Spleen (tissue), 11 donors: Measurements from ENCODE around the gene STXBP4. TPM values are rescaled to one million over a fixed set of nuclear protein-coding genes. Genes with fewer than 3 reads are reported as not detected.

Source experiments
- DNase-seq: peaks from one replicate; pipeline ENCODE4 v3.0.0-alpha.2; 2020
- H3K27ac ChIP-seq, 8 donors: fragments of 200-600 bp; sonication (generic) in 7 of 8; 1 replicate in 4 of 8; 2 replicates in 4 of 8; pipeline versions ENCODE4 v1.5.0 to v1.8.0; 2016 to 2021; ENCODE audit warnings: inconsistent platforms in 4 of 8, mild to moderate bottlenecking in 4 of 8, moderate library complexity in 1 of 8
- H3K27me3 ChIP-seq, 7 donors: fragments of 200-600 bp; sonication (generic) in 6 of 7; replicated peaks in 1 of 7; 1 replicate in 4 of 7; 2 replicates in 3 of 7; pipeline versions ENCODE4 v1.5.0 to v1.8.0; 2016 to 2021; ENCODE audit warnings: inconsistent platforms in 3 of 7, mild to moderate bottlenecking in 1 of 7
- H3K36me3 ChIP-seq, 6 donors: fragments of 200-600 bp; sonication (generic) in 5 of 6; 1 replicate in 4 of 6; 2 replicates in 2 of 6; pipeline versions ENCODE4 v1.5.0 to v1.8.0; 2016 to 2021; ENCODE audit warnings: inconsistent platforms in 2 of 6
- H3K4me1 ChIP-seq, 6 donors: fragments of 200-600 bp; sonication (generic) in 5 of 6; 1 replicate in 3 of 6; 2 replicates in 3 of 6; pipeline versions ENCODE4 v1.5.0 to v1.8.0; 2016 to 2021; ENCODE audit warnings: inconsistent platforms in 3 of 6
- H3K4me3 ChIP-seq, 8 donors: fragments of 200-600 bp; sonication (generic) in 7 of 8; 1 replicate in 4 of 8; 2 replicates in 4 of 8; pipeline versions ENCODE4 v1.5.0 to v1.8.0; 2016 to 2021; ENCODE audit warnings: inconsistent platforms in 4 of 8, mild to moderate bottlenecking in 4 of 8, moderate library complexity in 2 of 8
- H3K9me3 ChIP-seq, 8 donors: fragments of 200-600 bp; sonication (generic) in 7 of 8; 1 replicate in 4 of 8; 2 replicates in 4 of 8; pipeline versions ENCODE4 v1.5.0 to v1.8.0; 2016 to 2021; ENCODE audit warnings: inconsistent platforms in 4 of 8
- CTCF ChIP-seq, 11 experiments: fragments of 200-600 bp in 7 of 11; fragments of 450-650 bp in 4 of 11; sonication (generic) in 4 of 11; IDR thresholded peaks in 8 of 11; conservative IDR thresholded peaks in 3 of 11; 1 replicate in 7 of 11; 2 replicates in 4 of 11; pipeline versions ENCODE4 v1.4.0 to v1.8.0; 2016 to 2021; ENCODE audit warnings: antibody characterized with exemption in 11 of 11, inconsistent platforms in 4 of 11, mild to moderate bottlenecking in 1 of 11
- POLR2A ChIP-seq, 3 donors: fragments of 450-650 bp; IDR thresholded peaks; one replicate each; pipeline ENCODE4 v1.5.1; 2017; ENCODE audit warnings: antibody characterized with exemption in 3 of 3, mild to moderate bottlenecking in 1 of 3
- POLR2AphosphoS5 ChIP-seq, 3 donors: sonication (generic); formaldehyde crosslinking; IDR thresholded peaks; one replicate each; pipeline ENCODE4 v1.5.1; 2017; ENCODE audit warnings: antibody characterized with exemption in 3 of 3
- WGBS, 5 donors: extraction: QIAGEN DNeasy Blood & Tissue Kit in 3 of 5; methylation state at CpG; one replicate each; pipeline versions ENCODE4 v1.1.5 to v1.1.7; 2013 to 2018; 5-methylcytosine and 5-hydroxymethylcytosine counted together
- intact Hi-C: fragments of 100-400 bp; cut with DNase I; formaldehyde crosslinking; loops from one replicate; pipeline ENCODE4 v1.15.0; 2023; ENCODE audit warnings: low total_unique reads
- polyA plus RNA-seq, 3 donors: library from polyadenylated mRNA; stranded (reverse); fragments of 200-250 nt; gene quantifications; one replicate each; pipeline ENCODE4 v1.2.1, GENCODE V29; 2013
- total RNA-seq, 7 donors: library from RNA; depleted of rRNA in 3 of 7; stranded (reverse); fragments of >200 nt in 3 of 7; fragmentation: NEBNext Ultra II Directional in 4 of 7; extraction: Animal tissue kit (Norgen Biotek cat#: 25700) in 4 of 7; gene quantifications; one replicate each; pipeline versions ENCODE4 v1.1.0 to v1.2.1, GENCODE V29; 2016 to 2021
- donor health status: healthy with polysubstance abuse.
- donor health status: DM: no; HTN: no; CAD: no; lungs with moderate emphysema.
- donor health status: DM: no; HTN: no; CAD: no.
- donor health status: Bipolar disorder and iron deficiency.
- donor health status: healthy.
- donor health status: DM: no; HTN: no; CAD: no.
- donor health status: DM: yes; HTN: yes; CAD: no.

Gene STXBP4
- total and polyA plus RNA-seq, 10 donors: 0.67 to 45.5 (median 7.3) TPM

- H3K4me1 ChIP-seq: no peaks in the 10 kb centered on the region
- no peak overlapping the region for H3K27ac ChIP-seq
- DNase-seq: no peak
- no peaks in the 10 kb centered on the region for H3K27me3 ChIP-seq
- H3K9me3 ChIP-seq: peaks cover 0 to 17% (median 11%) of the 10 kb centered on the region in 8 donors
- no peaks in the 10 kb centered on the region for H3K36me3 ChIP-seq
- intact Hi-C loops: no loop called here
- TF ChIP-seq POLR2AphosphoS5 (IDR thresholded peaks at IDR 0.05) (no peak), CTCF (IDR thresholded peaks at IDR 0.05 in 8 of 11, conservative IDR thresholded peaks at IDR 0.05 in 3 of 11) (no peak), POLR2A (IDR thresholded peaks at IDR 0.05) (no peak)
- no peak overlapping the region for H3K4me3 ChIP-seq
Measured at GRCh38 chr17:54979657-54980056, 11.1 kb downstream of the STXBP4 start.

- 51 to 93% (median 89%) methylated on average over 3 of the region's 3 CpGs for WGBS, 5 donors
- DNase-seq: no peak
- TF ChIP-seq CTCF (IDR thresholded peaks at IDR 0.05 in 8 of 11, conservative IDR thresholded peaks at IDR 0.05 in 3 of 11): no peak
- TF ChIP-seq POLR2AphosphoS5 (IDR thresholded peaks at IDR 0.05): no peak
Measured at GRCh38 chr17:54980375-54980774, 11.8 kb downstream of the STXBP4 start.

GRCh38 chr17:54982399-54982798 is 13.8 kb downstream of the STXBP4 start:
- peaks cover 0 to 17% (median 11%) of the 10 kb centered on the region in 8 donors for H3K9me3 ChIP-seq
- TF ChIP-seq POLR2AphosphoS5 (IDR thresholded peaks at IDR 0.05) (no peak), POLR2A (IDR thresholded peaks at IDR 0.05) (no peak), CTCF (IDR thresholded peaks at IDR 0.05 in 8 of 11, conservative IDR thresholded peaks at IDR 0.05 in 3 of 11) (no peak)
- H3K27ac ChIP-seq: no peak overlapping the region
- no peaks in the 10 kb centered on the region for H3K4me1 ChIP-seq
- H3K27me3 ChIP-seq: no peaks in the 10 kb centered on the region
- no peak for DNase-seq
- intact Hi-C loops: no loop called here
- H3K4me3 ChIP-seq: no peak overlapping the region
- H3K36me3 ChIP-seq: peaks cover 0 to 9% (median 0%) of the 10 kb centered on the region in 6 donors

More at GRCh38 chr17:54980375-54980774, 11.8 kb downstream of the STXBP4 start:
- no peak overlapping the region for H3K4me3 ChIP-seq
- intact Hi-C loops: no loop called here
- H3K9me3 ChIP-seq: peaks cover 0 to 17% (median 11%) of the 10 kb centered on the region in 8 donors
- no peaks in the 10 kb centered on the region for H3K4me1 ChIP-seq
- no peaks in the 10 kb centered on the region for H3K36me3 ChIP-seq
- H3K27ac ChIP-seq: no peak overlapping the region
- no peaks in the 10 kb centered on the region for H3K27me3 ChIP-seq

- H3K27me3 ChIP-seq: no peaks in the 10 kb centered on the region
- no peak for DNase-seq
- intact Hi-C loops: no loop called here
- H3K4me3 ChIP-seq: no peak overlapping the region
- no peak overlapping the region for H3K27ac ChIP-seq
- peaks cover 0 to 17% (median 11%) of the 10 kb centered on the region in 8 donors for H3K9me3 ChIP-seq
- H3K36me3 ChIP-seq: peaks cover 0 to 9% (median 0%) of the 10 kb centered on the region in 6 donors
- no peak for TF ChIP-seq POLR2A (IDR thresholded peaks at IDR 0.05)
- no peak for TF ChIP-seq CTCF (IDR thresholded peaks at IDR 0.05 in 8 of 11, conservative IDR thresholded peaks at IDR 0.05 in 3 of 11)
- TF ChIP-seq POLR2AphosphoS5 (IDR thresholded peaks at IDR 0.05): no peak
- H3K4me1 ChIP-seq: no peaks in the 10 kb centered on the region
Measured at GRCh38 chr17:54983260-54983659, 14.7 kb downstream of the STXBP4 start.
